Peyer's patch (tissue), 4 donors: ENCODE measurements around the gene PLET1.

ENCODE experiments used
- CTCF ChIP-seq, 6 experiments: fragments of 450-650 bp in 4 of 6; fragments of 200-600 bp in 2 of 6; sonication (generic) in 1 of 6; IDR thresholded peaks; one replicate each; pipeline ENCODE4 v1.5.1; 2017 to 2019; ENCODE audit warnings: antibody characterized with exemption in 6 of 6, mild to moderate bottlenecking in 3 of 6, moderate library complexity in 1 of 6
- POLR2A ChIP-seq, 2 donors: fragments of 450-650 bp; IDR thresholded peaks; one replicate each; pipeline ENCODE4 v1.5.1; 2017; ENCODE audit warnings: antibody characterized with exemption in 2 of 2, mild to moderate bottlenecking in 2 of 2, moderate library complexity in 2 of 2

DNA sequence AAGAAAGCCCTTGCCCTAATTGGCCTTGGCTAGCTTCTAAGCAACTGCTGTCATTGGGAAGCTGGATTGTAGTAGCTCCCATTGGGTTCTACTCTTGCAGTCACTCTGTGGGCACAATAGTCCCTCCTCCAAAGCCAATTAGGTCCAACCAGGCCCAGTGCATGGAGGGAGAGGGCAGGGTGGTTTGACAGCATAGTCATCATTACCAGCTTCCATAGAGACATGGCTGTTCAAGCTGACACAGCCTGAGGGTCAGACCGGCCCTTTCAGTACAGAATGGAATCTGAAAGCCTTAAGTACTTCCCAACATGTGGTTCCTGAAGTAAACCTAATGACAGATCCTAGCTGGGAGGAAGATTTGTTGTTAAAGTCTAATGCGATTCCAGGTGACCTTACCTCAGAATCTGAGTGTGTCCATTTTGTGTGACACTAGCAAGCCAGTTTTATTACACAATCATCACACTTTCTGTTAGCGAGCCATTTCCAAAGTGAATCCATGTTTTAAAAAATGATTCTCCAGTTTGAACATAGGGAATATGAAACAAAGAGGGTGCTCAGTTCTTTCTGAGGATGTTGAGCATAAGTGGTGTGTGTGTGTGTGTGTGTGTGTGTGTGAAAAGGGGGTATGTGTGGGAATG lies 6.9 kb downstream of the PLET1 start:
- TF ChIP-seq CTCF (IDR thresholded peaks at IDR 0.05) (no peak), POLR2A (IDR thresholded peaks at IDR 0.05) (no peak)
